Anterior cingulate cortex (tissue), 58 donors: ENCODE results near the gene ANKRD53.

Experiments
- DNase-seq, 58 donors: peaks; one replicate each; lab custom pipeline; 2025; lab: John Stamatoyannopoulos, UW

The ANKRD53 gene

GRCh38 chr2:70962885-70963878 is 15.2 kb upstream of the ANKRD53 start:
- no peak for DNase-seq

GRCh38 chr2:70964133-70964532 is 14.3 kb upstream of the ANKRD53 start:
- no peak for DNase-seq

DNA sequence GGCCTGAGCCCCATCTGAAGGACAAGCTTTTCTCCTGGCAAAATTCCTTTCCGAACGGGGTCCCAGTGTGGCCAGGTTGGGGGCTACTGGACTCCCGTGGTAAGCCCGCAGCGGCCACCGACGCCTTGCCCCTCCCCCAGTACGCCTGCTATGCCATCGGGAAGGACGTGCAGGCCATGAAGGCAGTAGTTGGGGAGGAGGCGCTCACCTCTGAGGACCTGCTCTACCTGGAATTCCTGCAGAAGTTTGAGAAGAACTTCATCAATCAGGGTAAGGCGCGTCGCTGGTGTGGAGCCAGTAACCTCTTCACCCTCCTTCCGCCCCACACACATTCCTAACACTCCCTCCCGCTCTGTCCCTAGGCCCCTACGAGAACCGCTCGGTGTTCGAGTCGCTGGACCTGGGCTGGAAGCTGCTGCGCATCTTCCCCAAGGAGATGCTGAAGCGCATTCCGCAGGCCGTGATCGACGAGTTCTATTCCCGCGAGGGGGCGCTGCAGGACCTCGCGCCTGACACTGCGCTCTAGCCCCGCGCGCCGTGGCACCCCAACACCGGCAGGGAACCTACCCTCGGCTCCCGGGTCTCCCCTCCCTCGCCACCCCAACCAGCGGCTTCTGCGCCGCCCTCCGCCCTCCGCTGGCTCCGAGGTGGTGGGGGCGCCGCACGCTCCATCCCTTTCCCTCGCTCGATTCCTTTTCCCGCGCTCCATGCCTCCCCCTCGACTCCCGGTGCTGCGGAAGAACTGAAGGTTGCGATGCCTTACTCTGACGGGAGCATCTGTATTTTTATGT is 13.6 kb upstream of the ANKRD53 start:
- peak in 43 of 58 donors; percentile 11 to 77 (median 33) for DNase-seq

- DNase-seq = no peak
Observed at GRCh38 chr2:70965506-70965905, 12.9 kb upstream of the ANKRD53 start.

DNA sequence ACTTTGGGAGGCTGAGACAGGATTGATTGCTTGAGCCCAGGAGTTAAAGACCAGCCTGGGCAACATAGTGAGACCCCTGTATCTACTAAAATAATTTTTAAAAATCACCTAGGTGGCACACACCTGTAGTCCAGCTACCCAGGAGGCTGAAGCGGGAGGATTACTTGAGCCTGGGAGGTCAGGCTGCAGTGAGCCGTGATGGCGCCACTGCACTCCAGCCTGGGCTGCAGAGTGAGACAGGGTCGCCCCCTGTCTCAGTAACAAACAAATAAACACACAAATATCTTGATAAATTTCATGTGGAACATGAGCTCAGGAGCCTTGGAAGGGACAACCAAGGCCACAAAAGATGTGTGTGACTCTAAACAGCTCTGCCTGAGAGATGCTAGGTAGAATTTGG is 11.7 kb upstream of the ANKRD53 start:
- no peak for DNase-seq

DNA sequence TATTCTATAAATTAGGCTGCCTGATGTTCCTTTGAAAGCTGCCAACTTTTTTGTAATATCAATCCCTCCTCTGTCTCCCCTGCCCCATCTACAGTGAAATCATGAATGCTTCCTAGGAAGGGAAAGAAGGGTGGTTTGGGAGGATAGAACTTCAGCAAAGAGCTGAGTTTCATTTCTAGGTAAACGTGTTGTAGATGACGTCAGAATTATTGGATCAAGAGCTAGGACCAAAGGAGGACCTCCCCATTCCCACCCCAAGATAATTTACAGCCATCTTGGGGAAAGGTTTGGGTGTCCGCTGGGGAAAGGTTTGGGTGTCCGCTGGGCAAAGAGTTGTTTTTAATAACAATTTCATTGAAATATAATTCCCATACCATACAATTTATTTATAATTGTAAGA is 11.2 kb upstream of the ANKRD53 start:
- no peak for DNase-seq

DNA sequence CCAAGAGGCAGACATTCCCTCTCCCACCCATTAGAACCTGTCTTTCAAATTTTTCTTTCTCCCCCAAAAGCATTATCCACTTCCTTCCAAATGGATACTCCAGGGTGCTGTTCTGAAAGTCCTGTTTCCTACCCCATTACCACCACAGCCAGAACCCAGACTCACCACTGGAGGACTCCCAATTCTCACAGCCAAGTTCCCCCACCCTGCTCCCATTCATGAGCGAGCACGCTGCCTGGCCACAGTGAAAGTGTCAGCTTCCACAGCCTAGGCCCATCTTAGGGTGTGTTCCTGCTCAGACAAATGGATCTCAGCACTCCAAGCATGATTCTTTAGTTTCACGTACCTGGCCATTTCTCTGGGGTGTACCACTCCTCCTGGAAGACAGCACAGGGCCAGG is 3.8 kb upstream of the ANKRD53 start:
- DNase-seq = no peak

DNA sequence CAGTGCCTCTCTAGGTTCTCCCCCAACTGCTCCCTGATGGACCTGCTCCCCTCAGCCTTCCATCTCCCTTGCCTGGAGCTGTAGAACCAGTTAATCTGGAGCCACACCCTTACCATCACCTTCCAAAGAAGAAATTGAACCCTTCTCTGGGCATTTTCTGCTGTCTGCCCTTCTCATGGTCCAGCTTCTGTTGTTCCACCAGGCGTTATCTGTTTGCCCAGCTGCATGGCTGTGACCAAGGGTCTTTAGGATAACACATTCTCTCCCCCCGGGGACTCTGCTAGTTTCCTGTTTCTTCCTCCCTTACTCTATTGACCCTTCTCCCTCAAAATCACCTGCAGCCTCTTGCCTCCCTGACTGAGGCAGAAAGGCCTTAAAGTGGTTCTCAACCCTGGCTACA is 3.2 kb upstream of the ANKRD53 start:
- no peak for DNase-seq

GRCh38 chr2:70977605-70978205 is 725 bp upstream of the ANKRD53 start:
- no peak for DNase-seq

GRCh38 chr2:70979180-70979488 is 704 bp downstream of the ANKRD53 start:
- no peak for DNase-seq

- DNase-seq = no peak
Observed at GRCh38 chr2:70979626-70980025, 1.2 kb downstream of the ANKRD53 start.

- no peak for DNase-seq
Observed at GRCh38 chr2:70981421-70981820, 3.0 kb downstream of the ANKRD53 start.

DNA sequence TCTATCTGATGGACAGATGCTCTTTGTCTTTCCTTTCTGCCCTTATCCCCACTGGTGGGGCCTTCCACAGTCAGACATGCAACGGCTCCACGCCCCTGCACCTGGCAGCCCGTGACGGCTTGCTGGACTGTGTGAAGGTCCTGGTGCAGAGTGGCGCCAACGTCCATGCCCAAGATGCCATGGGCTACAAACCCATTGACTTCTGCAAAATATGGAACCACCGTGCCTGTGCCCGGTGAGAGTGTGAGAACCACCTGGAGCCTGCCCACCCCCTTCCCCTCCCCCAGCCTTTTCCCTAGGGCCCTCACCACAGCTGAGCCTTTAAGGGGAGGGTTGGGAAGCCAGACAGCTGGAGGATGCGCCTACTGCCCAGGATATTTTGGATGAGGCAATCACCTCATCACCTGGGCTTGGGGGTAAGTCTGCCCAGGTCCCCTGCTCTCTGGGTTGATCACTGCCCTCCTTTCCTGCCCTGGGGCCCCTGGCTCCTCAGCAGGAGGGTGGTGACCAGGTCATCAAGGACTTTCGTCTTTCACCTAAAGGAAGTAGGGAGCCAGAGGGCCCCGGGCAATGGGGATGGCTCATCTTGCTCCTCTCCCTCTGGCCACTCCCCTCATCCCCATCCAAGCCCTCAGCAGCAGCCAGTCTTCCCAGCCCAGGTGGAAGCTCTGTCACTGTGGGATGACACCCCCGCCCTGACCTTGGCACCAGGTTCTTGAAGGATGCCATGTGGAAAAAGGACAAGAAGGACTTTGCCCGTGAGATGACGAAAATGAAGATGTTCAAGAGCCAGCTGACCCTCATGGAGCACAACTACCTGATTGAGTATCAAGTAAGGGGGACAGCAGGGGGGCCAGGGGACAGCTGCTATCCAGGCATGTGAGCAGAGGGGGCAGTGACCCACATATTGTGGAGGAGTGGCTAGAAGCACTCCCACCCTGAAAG is 3.7 kb downstream of the ANKRD53 start:
- DNase-seq = no peak

DNA sequence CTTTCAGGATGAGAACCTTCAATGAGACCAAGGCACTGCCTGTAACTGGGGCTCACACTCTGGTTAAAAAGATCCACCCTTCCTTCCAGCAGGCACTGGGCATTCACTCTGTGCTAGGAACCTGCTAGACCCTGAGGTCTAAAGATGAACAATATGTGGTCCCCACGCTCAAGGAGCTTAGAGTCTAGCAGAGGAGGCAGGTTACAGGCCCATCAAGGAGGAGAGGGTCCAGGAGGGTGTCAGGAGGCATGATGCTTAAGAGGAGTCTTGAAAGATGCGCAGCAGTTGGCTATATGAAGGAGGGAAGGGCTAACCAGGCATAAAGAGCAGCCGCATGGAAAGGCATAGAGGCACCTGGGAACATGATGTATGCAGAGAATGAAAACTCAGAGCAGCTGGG is 4.5 kb downstream of the ANKRD53 start:
- DNase-seq = no peak

DNA sequence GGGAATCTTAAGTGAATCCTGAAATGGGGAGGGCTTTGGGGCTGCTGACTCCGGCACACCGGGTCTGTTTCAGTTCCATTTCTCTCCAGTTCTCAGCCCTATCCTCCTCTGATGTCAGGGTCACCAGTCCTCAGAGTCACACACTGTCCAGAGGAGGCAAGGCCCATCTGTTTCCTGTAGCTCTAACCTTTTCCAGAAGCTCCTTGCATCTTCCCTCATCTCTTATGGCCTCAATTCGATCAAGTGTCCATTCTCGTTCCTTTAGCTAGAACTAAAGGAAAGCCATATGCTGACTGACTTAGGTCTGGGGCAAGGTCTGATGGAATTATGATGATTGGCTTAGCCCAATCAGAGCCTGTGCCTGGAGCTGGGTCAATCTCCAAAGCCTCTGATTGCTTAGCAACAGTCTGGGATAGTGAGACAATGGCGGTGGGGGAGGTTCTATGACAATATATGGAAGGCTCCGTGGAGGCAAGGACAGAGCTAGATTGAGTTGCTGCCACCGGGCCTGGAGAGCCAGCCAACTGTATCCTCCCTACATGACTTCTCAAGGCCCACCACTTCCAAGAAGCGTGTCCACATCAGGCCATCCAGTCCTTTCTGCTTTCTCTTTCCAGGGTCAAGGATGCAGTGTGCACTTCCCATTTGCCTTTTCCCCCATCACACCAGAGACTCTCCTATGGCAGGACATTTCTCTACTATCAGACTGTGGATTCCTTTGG is 5.2 kb downstream of the ANKRD53 start:
- no peak for DNase-seq

DNA sequence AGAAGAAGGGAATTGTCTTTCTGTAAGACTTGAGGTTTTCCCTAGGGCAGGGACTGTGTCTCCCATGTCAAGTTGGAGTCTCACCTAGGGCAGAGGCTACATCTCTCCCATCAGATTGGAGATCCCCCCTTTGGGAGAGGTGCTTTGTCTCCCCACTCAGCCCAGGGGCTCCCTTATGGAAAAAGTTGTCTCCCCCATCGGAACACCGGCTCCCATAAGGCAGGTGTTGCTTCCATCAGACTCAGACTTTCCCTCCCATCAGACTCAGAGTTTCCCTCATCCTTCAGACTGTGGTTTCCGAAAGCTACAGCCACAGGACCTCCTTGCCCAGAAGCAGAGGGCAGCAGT is 5.8 kb downstream of the ANKRD53 start:
- no peak for DNase-seq

DNA sequence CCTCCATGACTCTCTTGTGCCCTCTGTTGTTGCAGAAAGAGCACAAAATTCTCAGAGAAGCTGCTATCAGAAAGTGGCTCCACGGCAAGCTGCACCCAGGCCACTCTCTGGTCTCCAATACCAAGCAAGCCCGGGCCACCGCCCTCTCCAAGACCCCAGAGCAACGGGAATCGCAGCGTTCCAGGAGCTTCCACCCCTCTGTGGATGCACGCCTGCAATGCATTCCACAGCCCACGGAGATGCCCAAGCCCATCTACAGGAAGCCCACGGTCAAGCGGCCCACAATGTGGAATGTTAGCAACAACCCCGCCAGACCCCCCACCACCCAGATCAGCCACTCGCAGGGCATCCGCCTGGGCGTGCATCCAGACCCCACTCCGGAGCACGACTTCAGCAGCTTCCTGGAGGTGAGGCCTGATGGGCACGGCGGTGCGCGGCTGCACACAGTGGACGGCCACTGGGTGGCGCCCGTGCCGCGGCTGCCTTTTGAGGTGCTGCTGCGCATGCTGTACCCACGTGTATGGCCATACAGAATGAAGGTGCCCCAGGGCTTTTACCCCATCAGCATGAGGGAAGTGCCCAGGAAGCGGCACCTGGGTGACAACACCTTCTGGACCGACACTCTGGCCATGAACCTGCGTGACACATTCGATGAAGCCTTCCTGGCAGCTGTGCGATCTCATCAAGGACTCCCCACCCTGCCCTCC is 6.3 kb downstream of the ANKRD53 start:
- peak in 22 of 58 donors; percentile 3 to 55 (median 18) for DNase-seq

DNA sequence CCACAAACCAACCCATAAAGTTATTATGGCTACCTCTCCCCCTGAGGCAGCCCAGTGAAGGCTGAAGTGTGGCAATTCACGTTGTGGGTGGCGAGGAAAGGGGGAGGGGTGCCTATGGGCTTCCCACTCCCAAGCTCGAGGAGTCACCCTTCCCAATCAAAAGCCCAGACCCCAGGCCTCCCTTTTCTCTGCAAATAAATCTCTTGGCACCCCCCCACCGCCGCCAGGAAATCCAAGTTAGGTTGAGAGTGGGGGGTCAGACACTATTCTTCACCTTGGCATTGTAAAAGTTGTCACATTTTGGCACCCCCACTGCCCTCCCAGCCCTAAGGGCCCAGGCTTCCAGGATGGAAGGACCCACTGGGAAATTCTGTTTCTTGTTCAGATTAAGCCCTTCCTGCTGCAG is 6.9 kb downstream of the ANKRD53 start:
- no peak for DNase-seq

DNA sequence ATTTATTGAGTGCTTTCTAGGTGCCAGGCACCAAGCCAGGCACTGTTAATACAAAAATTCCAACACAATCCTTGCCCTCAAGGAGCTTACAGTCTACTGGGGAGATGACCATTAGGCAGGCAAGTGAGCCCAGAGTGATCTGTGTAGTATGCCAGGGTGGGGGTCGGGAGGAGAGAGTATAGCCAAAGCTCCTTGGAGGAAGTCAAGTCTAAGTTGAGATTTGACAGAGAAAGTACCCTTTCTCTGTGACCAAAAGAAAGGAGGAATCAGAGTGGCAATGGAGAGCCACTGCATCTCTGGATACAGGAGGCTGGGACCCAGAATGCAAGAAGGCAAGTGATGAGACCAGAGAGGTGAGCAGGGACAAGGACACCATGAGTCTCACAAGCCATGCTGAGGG is 7.5 kb downstream of the ANKRD53 start:
- no peak for DNase-seq
